Measurements from ENCODE around the gene CYB5B.

The CYB5B gene

GRCh38 chr16:69501956-69502745, 77.7 kb downstream of the CYB5B start:
- no peaks in the 10 kb centered on the region for H3K36me3 ChIP-seq (ENCODE audit: control insufficient read depth, insufficient read depth, low read length)
- H3K4me1 ChIP-seq (ENCODE audit: control insufficient read depth, insufficient read depth, low read length): 0 out of 2 replicates have a peak, but pooled peaks cover 5% of the 10 kb centered on the region
- H3K9me3 ChIP-seq (ENCODE audit: control insufficient read depth, insufficient read depth, low read length): no peaks in the 10 kb centered on the region
- no peaks in the 10 kb centered on the region for H3K27me3 ChIP-seq (ENCODE audit: control insufficient read depth, insufficient read depth, low read length)
- H3K4me3 ChIP-seq (ENCODE audit: low read depth, low read length): no peak overlapping the region
- no peak overlapping the region for H3K9ac ChIP-seq (ENCODE audit: low read depth, low read length)
- H3K27ac ChIP-seq (ENCODE audit: low read depth, low read length): no peak overlapping the region

- Histone ChIP-seq H3K27ac (ENCODE audit: low read depth, low read length) (no peak overlapping the region), H3K4me1 (ENCODE audit: control insufficient read depth, insufficient read depth, low read length) (no peaks in the 10 kb centered on the region), H3K27me3 (ENCODE audit: control insufficient read depth, insufficient read depth, low read length) (no peaks in the 10 kb centered on the region), H3K36me3 (ENCODE audit: control insufficient read depth, insufficient read depth, low read length) (no peaks in the 10 kb centered on the region), H3K4me3 (ENCODE audit: low read depth, low read length) (no peak overlapping the region), H3K9ac (ENCODE audit: low read depth, low read length) (no peak overlapping the region), H3K9me3 (ENCODE audit: control insufficient read depth, insufficient read depth, low read length) (no peaks in the 10 kb centered on the region)
Observed at GRCh38 chr16:69503244-69503643, 78.8 kb downstream of the CYB5B start.

DNA sequence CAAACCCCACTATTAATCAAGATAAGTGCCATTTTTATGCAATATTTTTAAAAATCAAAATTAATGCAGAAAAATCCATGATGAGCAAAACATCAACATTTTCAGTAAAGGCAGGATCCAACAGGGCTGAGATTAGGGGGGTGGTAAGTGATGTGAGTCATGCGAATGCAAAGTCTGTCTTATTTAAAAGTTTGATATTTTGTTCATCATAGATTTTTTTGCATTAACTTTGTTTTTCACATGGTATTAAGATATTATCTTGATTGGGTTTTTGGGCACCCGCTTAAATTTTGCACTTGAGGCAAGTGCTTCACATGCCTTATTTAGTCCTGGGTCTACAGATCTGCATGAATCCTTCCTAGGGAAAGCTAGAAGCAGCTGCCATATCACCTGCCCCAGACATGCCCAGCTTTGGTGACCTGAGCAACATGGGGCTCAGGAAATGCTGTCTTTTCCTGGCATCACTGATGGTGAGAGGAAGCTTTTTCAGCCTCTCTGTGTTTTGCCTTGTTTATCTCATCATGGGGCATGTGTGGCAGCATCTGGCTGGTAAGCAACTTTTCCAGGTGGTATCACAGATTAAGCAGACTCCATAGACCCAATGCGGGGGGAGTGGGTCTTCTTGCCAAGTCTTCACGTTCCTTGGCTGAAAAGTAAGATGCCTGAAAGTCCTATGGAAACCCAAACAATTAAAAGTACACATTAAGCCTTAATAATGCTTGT, 83.8 kb downstream of the CYB5B start:
- H3K4me3 ChIP-seq (ENCODE audit: low read depth, low read length): no peak overlapping the region
- H3K9me3 ChIP-seq (ENCODE audit: control insufficient read depth, insufficient read depth, low read length): no peaks in the 10 kb centered on the region
- no peaks in the 10 kb centered on the region for H3K36me3 ChIP-seq (ENCODE audit: control insufficient read depth, insufficient read depth, low read length)
- H3K4me1 ChIP-seq (ENCODE audit: control insufficient read depth, insufficient read depth, low read length): no peaks in the 10 kb centered on the region
- H3K27me3 ChIP-seq (ENCODE audit: control insufficient read depth, insufficient read depth, low read length): no peaks in the 10 kb centered on the region
- H3K27ac ChIP-seq (ENCODE audit: low read depth, low read length): no peak overlapping the region
- H3K9ac ChIP-seq (ENCODE audit: low read depth, low read length): no peak overlapping the region

GRCh38 chr16:69509125-69509524, 84.7 kb downstream of the CYB5B start:
- no peaks in the 10 kb centered on the region for H3K36me3 ChIP-seq (ENCODE audit: control insufficient read depth, insufficient read depth, low read length)
- no peaks in the 10 kb centered on the region for H3K9me3 ChIP-seq (ENCODE audit: control insufficient read depth, insufficient read depth, low read length)
- H3K27me3 ChIP-seq (ENCODE audit: control insufficient read depth, insufficient read depth, low read length): no peaks in the 10 kb centered on the region
- no peak overlapping the region for H3K27ac ChIP-seq (ENCODE audit: low read depth, low read length)
- H3K4me3 ChIP-seq (ENCODE audit: low read depth, low read length): no peak overlapping the region
- H3K9ac ChIP-seq (ENCODE audit: low read depth, low read length): no peak overlapping the region
- no peaks in the 10 kb centered on the region for H3K4me1 ChIP-seq (ENCODE audit: control insufficient read depth, insufficient read depth, low read length)

DNA sequence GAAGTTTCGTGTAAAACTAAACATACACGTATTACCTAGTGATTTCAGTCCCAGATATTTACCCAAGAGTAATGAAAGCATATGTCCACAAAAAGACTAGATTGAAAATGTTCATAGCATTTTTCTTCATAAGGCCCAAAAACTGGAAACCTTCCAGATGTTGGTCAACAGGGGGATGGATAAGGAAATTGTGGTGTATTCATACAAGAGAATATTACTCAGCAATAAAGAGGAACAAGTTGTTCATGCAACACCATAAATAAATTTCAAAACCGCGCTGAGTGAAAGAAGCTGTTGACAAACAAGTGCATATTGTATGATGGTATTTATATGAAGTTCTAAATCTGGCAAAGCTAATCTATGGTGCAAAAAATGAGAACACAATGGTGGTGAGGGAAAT, 87.2 kb downstream of the CYB5B start:
- no peaks in the 10 kb centered on the region for H3K4me1 ChIP-seq (ENCODE audit: control insufficient read depth, insufficient read depth, low read length)
- H3K36me3 ChIP-seq (ENCODE audit: control insufficient read depth, insufficient read depth, low read length): no peaks in the 10 kb centered on the region
- H3K9me3 ChIP-seq (ENCODE audit: control insufficient read depth, insufficient read depth, low read length): no peaks in the 10 kb centered on the region
- H3K9ac ChIP-seq (ENCODE audit: low read depth, low read length): no peak overlapping the region
- no peak overlapping the region for H3K27ac ChIP-seq (ENCODE audit: low read depth, low read length)
- no peak overlapping the region for H3K4me3 ChIP-seq (ENCODE audit: low read depth, low read length)
- H3K27me3 ChIP-seq (ENCODE audit: control insufficient read depth, insufficient read depth, low read length): no peaks in the 10 kb centered on the region

- H3K9ac ChIP-seq (ENCODE audit: low read depth, low read length): no peak overlapping the region
- H3K9me3 ChIP-seq (ENCODE audit: control insufficient read depth, insufficient read depth, low read length): no peaks in the 10 kb centered on the region
- H3K36me3 ChIP-seq (ENCODE audit: control insufficient read depth, insufficient read depth, low read length): no peaks in the 10 kb centered on the region
- H3K4me3 ChIP-seq (ENCODE audit: low read depth, low read length): no peak overlapping the region
- H3K4me1 ChIP-seq (ENCODE audit: control insufficient read depth, insufficient read depth, low read length): no peaks in the 10 kb centered on the region
- no peak overlapping the region for H3K27ac ChIP-seq (ENCODE audit: low read depth, low read length)
- H3K27me3 ChIP-seq (ENCODE audit: control insufficient read depth, insufficient read depth, low read length): no peaks in the 10 kb centered on the region
Observed at GRCh38 chr16:69513180-69513966, 89.0 kb downstream of the CYB5B start.

DNA sequence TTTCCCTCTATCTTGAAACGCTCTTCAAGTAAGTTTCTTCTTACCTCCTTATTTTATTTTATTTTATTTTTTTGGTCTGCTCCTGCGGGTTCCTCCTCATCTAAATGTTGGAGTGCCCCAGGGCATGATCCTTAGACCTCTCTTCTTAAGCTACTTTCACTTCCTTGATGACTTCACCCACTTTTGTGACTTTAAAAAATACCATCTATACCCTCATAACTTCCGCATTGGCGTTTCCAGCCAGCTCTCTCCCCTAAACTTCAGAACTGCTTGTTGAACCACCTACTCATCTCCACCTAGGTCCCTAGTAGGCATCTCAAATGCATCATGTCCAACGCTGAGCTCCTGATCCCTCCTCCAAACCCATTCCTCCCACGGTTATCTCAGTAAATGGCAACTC, 89.9 kb downstream of the CYB5B start:
- H3K9me3 ChIP-seq (ENCODE audit: control insufficient read depth, insufficient read depth, low read length): no peaks in the 10 kb centered on the region
- H3K36me3 ChIP-seq (ENCODE audit: control insufficient read depth, insufficient read depth, low read length): no peaks in the 10 kb centered on the region
- H3K4me3 ChIP-seq (ENCODE audit: low read depth, low read length): no peak overlapping the region
- no peak overlapping the region for H3K9ac ChIP-seq (ENCODE audit: low read depth, low read length)
- no peaks in the 10 kb centered on the region for H3K4me1 ChIP-seq (ENCODE audit: control insufficient read depth, insufficient read depth, low read length)
- no peak overlapping the region for H3K27ac ChIP-seq (ENCODE audit: low read depth, low read length)
- no peaks in the 10 kb centered on the region for H3K27me3 ChIP-seq (ENCODE audit: control insufficient read depth, insufficient read depth, low read length)

Data from HUES48 (cell line).